Forelimb muscle (tissue), 1 donor: ENCODE data around the gene TPO. TPM values are rescaled to one million over a fixed set of nuclear protein-coding genes. Genes with fewer than 3 reads are reported as not detected.

Source experiments
- DNase-seq: peaks from one replicate; pipeline ENCODE4 v3.0.0-alpha.2; 2013; ENCODE audit warnings: low read depth
- polyA plus RNA-seq: library from polyadenylated mRNA; unstranded; fragments of 120-200 nt; gene quantifications from one replicate; pipeline ENCODE4 v1.2.1, GENCODE V29; 2013; ENCODE audit not compliant: insufficient read length

The TPO gene
- polyA plus RNA-seq, 1 donor: 0.30 TPM

- no peak for DNase-seq
Measured at GRCh38 chr2:1521878-1522830, 108.9 kb downstream of the TPO start.

GRCh38 chr2:1527153-1527992 is 114.1 kb downstream of the TPO start:
- no peak for DNase-seq

GRCh38 chr2:1528273-1529064 is 115.2 kb downstream of the TPO start:
- DNase-seq: no peak

GRCh38 chr2:1538663-1539062 is 125.4 kb downstream of the TPO start:
- no peak for DNase-seq

- DNase-seq: no peak
Measured at GRCh38 chr2:1539441-1539840, 126.2 kb downstream of the TPO start.

GRCh38 chr2:1539973-1540372 is 126.7 kb downstream of the TPO start:
- no peak for DNase-seq

- DNase-seq: no peak
Measured at GRCh38 chr2:1540481-1540880, 127.2 kb downstream of the TPO start.

- no peak for DNase-seq
Measured at GRCh38 chr2:1541040-1541439, 127.8 kb downstream of the TPO start.

GRCh38 chr2:1541819-1542475 is 128.7 kb downstream of the TPO start:
- no peak for DNase-seq

GRCh38 chr2:1542971-1543370 is 129.7 kb downstream of the TPO start:
- no peak for DNase-seq

GRCh38 chr2:1543776-1544477 is 130.7 kb downstream of the TPO start:
- no peak for DNase-seq

- DNase-seq: no peak
Measured at GRCh38 chr2:1544478-1545069, 131.3 kb downstream of the TPO start.

- DNase-seq: no peak
Measured at GRCh38 chr2:1546023-1546591, 132.8 kb downstream of the TPO start.

GRCh38 chr2:1546901-1547300 is 133.6 kb downstream of the TPO start:
- DNase-seq: no peak

GRCh38 chr2:1548910-1549673 is 135.8 kb downstream of the TPO start:
- DNase-seq: no peak

- DNase-seq: no peak
Measured at GRCh38 chr2:1550076-1550475, 136.8 kb downstream of the TPO start.

- DNase-seq: no peak
Measured at GRCh38 chr2:1550658-1551316, 137.5 kb downstream of the TPO start.

GRCh38 chr2:1551905-1552304 is 138.6 kb downstream of the TPO start:
- DNase-seq: no peak

- no peak for DNase-seq
Measured at GRCh38 chr2:1552611-1553010, 139.3 kb downstream of the TPO start.
